ENCODE data around the gene NUP214.
A peak's percentile ranks its signal among the peaks of the same experiment; 100 is the strongest.
"Not testable (repeated sequence)": the region's sequence is repeated elsewhere in the genome, so short reads cannot be mapped to it uniquely, and the experiment has no call there.

Gene NUP214

GRCh38 chr9:131162886-131163285 is 37.5 kb downstream of the NUP214 start:
- no peak for DNase-seq

- DNase-seq = no peak
Observed at GRCh38 chr9:131165523-131165922, 40.1 kb downstream of the NUP214 start.

GRCh38 chr9:131167146-131167692 is 41.8 kb downstream of the NUP214 start:
- no peak for DNase-seq

- no peak for DNase-seq
Observed at GRCh38 chr9:131167936-131168335, 42.5 kb downstream of the NUP214 start.

- no peak for DNase-seq
Observed at GRCh38 chr9:131169563-131170240, 44.3 kb downstream of the NUP214 start.

- no peak for DNase-seq
Observed at GRCh38 chr9:131173995-131174394, 48.6 kb downstream of the NUP214 start.

- no peak for DNase-seq
Observed at GRCh38 chr9:131174681-131175239, 49.4 kb downstream of the NUP214 start.

- DNase-seq = no peak
Observed at GRCh38 chr9:131177898-131178297, 52.5 kb downstream of the NUP214 start.

GRCh38 chr9:131178382-131178781 is 53.0 kb downstream of the NUP214 start:
- DNase-seq = peak; percentile 68 to 69

- no peak for DNase-seq
Observed at GRCh38 chr9:131178926-131179325, 53.5 kb downstream of the NUP214 start.

GRCh38 chr9:131179561-131180219 is 54.3 kb downstream of the NUP214 start:
- DNase-seq = no peak

GRCh38 chr9:131180454-131180853 is 55.1 kb downstream of the NUP214 start:
- no peak for DNase-seq

GRCh38 chr9:131181091-131181681 is 55.8 kb downstream of the NUP214 start:
- DNase-seq = no peak

GRCh38 chr9:131185924-131186323 is 60.5 kb downstream of the NUP214 start:
- no peak for DNase-seq

- DNase-seq = no peak
Observed at GRCh38 chr9:131186622-131187021, 61.2 kb downstream of the NUP214 start.

- no peak for DNase-seq
Observed at GRCh38 chr9:131187957-131188356, 62.6 kb downstream of the NUP214 start.

- no peak for DNase-seq
Observed at GRCh38 chr9:131188976-131189375, 63.6 kb downstream of the NUP214 start.

- DNase-seq = no peak
Observed at GRCh38 chr9:131190191-131190590, 64.8 kb downstream of the NUP214 start.

GRCh38 chr9:131191032-131191431 is 65.6 kb downstream of the NUP214 start:
- not testable (repeated sequence) for DNase-seq

- DNase-seq = no peak
Observed at GRCh38 chr9:131191857-131192256, 66.5 kb downstream of the NUP214 start.

- DNase-seq = no peak
Observed at GRCh38 chr9:131193051-131193450, 67.7 kb downstream of the NUP214 start.

- no peak for DNase-seq
Observed at GRCh38 chr9:131194762-131195161, 69.4 kb downstream of the NUP214 start.

GRCh38 chr9:131197160-131197911 is 72.0 kb downstream of the NUP214 start:
- DNase-seq = no peak
